MV-4-11 (cell line): ENCODE results near the gene PRC1.
"Not testable (repeated sequence)": the region's sequence is repeated elsewhere in the genome, so short reads cannot be mapped to it uniquely, and the experiment has no call there.

Experiments
- DNase-seq: peaks from one replicate; lab custom pipeline; 2025; lab: John Stamatoyannopoulos, UW

The PRC1 gene

GRCh38 chr15:90994417-90995311, at the start of gene PRC1:
Gene PRC1 (minus strand): TSS chr15:90994535. CDS start chr15:90994417, 118 bp downstream.
- DNase-seq = peak; percentile 96

- no peak for DNase-seq
Measured at GRCh38 chr15:91043202-91043874, 49.0 kb upstream of the PRC1 start.

GRCh38 chr15:91040856-91041255, 46.5 kb upstream of the PRC1 start:
- no peak for DNase-seq

GRCh38 chr15:91039996-91040395, 45.7 kb upstream of the PRC1 start:
- no peak for DNase-seq

GRCh38 chr15:91032919-91033803, 38.8 kb upstream of the PRC1 start:
- no peak for DNase-seq

- DNase-seq = no peak
Measured at GRCh38 chr15:91031796-91032195, 37.5 kb upstream of the PRC1 start.

- no peak for DNase-seq
Measured at GRCh38 chr15:91027677-91028076, 33.3 kb upstream of the PRC1 start.

- DNase-seq = no peak
Measured at GRCh38 chr15:91023720-91024119, 29.4 kb upstream of the PRC1 start.

GRCh38 chr15:91022832-91023129, 28.4 kb upstream of the PRC1 start:
- no peak for DNase-seq

GRCh38 chr15:91022075-91022831, 27.9 kb upstream of the PRC1 start, which contains the start of gene VPS33B:
Gene VPS33B (minus strand): TSS chr15:91022594. CDS start chr15:91022249, 345 bp downstream.
- peak; percentile 90 for DNase-seq

GRCh38 chr15:91021516-91022074, 27.3 kb upstream of the PRC1 start:
- no peak for DNase-seq

GRCh38 chr15:91018158-91018557, 23.8 kb upstream of the PRC1 start:
- DNase-seq = no peak

- no peak for DNase-seq
Measured at GRCh38 chr15:91017716-91018115, 23.4 kb upstream of the PRC1 start.

GRCh38 chr15:91013701-91014100, 19.4 kb upstream of the PRC1 start:
- not testable (repeated sequence) for DNase-seq

- no peak for DNase-seq
Measured at GRCh38 chr15:91007266-91007665, 12.9 kb upstream of the PRC1 start.

- no peak for DNase-seq
Measured at GRCh38 chr15:91001209-91001608, 6.9 kb upstream of the PRC1 start.

GRCh38 chr15:90998737-90999136, 4.4 kb upstream of the PRC1 start:
- no peak for DNase-seq

- DNase-seq = no peak
Measured at GRCh38 chr15:90994059-90994416, 297 bp downstream of the PRC1 start.

GRCh38 chr15:90991587-90992285, 2.6 kb downstream of the PRC1 start:
- DNase-seq = no peak

GRCh38 chr15:90990446-90990845, 3.9 kb downstream of the PRC1 start:
- no peak for DNase-seq
